ENCODE data around the gene MSL1. TPM values are rescaled to one million over a fixed set of nuclear protein-coding genes. Genes with fewer than 3 reads are reported as not detected.
A peak's percentile ranks its signal among the peaks of the same experiment; 100 is the strongest.

MSL1 gene
- total and polyA plus RNA-seq, 10 donors, result 52.6 to 154 (median 120) TPM

DNA sequence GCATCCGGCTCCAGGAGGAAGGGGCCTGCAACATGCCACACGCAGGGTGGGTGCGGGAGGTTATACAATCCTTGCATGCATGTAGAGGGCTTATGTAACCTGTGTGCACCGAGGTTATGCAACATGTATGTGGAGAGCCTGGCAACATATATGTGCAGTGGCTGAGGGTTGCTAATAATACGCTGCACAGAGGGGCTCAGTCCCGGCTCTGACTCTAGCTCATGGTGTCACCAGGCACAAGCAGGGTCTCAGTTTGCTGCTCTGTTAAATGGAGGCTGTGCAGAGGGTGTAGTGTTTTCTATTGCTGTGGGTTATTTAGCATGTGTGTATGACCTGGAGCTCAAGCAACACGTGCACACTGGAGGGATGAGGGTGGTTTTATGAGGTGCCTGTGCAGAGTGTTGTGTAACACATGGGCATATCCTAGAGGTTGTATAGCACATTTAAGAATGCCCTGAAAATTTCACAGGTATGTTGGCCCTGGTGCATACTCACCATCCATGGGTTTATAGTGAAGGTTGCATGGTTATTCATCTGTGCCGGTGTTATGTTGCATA lies 45.8 kb upstream of the MSL1 start:
- Histone ChIP-seq H3K27ac (peak overlapping the region in 7 of 8 donors; percentile 29 to 86 (median 78)), H3K4me1 (peaks cover 32 to 70% (median 52%) of the 10 kb centered on the region in 6 donors), H3K4me3 (peak overlapping the region in 1 of 8 donors; percentile 38), H3K27me3 (replicated peaks in 1 of 7) (no peaks in the 10 kb centered on the region), H3K36me3 (peaks cover 0 to 57% (median 11%) of the 10 kb centered on the region in 6 donors), H3K9me3 (no peaks in the 10 kb centered on the region)
- no peak for DNase-seq
- intact Hi-C loops (cut with DNase I; ENCODE audit: low total_unique reads), result no loop called here
- WGBS, 5 donors, result 45 to 66% (median 54%) methylated on average over 6 to 8 of the region's 8 CpGs
- TF ChIP-seq, protein P1, sequence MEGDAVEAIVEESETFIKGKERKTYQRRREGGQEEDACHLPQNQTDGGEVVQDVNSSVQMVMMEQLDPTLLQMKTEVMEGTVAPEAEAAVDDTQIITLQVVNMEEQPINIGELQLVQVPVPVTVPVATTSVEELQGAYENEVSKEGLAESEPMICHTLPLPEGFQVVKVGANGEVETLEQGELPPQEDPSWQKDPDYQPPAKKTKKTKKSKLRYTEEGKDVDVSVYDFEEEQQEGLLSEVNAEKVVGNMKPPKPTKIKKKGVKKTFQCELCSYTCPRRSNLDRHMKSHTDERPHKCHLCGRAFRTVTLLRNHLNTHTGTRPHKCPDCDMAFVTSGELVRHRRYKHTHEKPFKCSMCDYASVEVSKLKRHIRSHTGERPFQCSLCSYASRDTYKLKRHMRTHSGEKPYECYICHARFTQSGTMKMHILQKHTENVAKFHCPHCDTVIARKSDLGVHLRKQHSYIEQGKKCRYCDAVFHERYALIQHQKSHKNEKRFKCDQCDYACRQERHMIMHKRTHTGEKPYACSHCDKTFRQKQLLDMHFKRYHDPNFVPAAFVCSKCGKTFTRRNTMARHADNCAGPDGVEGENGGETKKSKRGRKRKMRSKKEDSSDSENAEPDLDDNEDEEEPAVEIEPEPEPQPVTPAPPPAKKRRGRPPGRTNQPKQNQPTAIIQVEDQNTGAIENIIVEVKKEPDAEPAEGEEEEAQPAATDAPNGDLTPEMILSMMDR (IDR thresholded peaks at IDR 0.05 in 8 of 11, conservative IDR thresholded peaks at IDR 0.05 in 3 of 11), result no peak
- TF ChIP-seq POLR2AphosphoS5 (IDR thresholded peaks at IDR 0.05), result peak in 1 of 3 donors; percentile 2

DNA sequence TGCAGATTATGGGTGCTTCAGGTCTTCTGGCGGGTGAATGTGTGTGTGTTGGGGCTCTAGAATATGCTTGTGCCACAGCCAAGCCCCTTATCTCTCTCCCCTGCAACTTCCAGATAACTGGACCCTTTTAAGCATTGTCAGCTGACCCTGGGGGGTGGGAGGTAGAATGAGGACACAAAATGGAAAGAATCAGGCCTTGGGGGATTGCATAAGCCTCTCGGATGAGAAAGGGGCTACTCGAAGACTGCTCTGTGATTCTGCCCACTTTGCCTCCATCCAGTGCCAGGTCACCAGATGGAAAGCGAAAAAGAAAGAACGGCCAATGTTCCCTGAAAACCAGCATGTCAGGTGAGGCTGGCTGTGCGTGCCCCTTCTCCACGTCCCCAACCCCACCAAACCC lies 45.2 kb upstream of the MSL1 start:
- no peak for DNase-seq
- Histone ChIP-seq H3K9me3 (no peaks in the 10 kb centered on the region), H3K27me3 (replicated peaks in 1 of 7) (no peaks in the 10 kb centered on the region), H3K36me3 (peaks cover 0 to 62% (median 11%) of the 10 kb centered on the region in 6 donors), H3K4me1 (peaks cover 27 to 64% (median 47%) of the 10 kb centered on the region in 6 donors), H3K27ac (peak overlapping the region in 1 of 8 donors; percentile 81), H3K4me3 (no peak overlapping the region)
- 87 to 95% (median 89%) methylated on average over 7 of the region's 7 CpGs for WGBS, 5 donors
- no peak for TF ChIP-seq POLR2AphosphoS5 (IDR thresholded peaks at IDR 0.05)
- TF ChIP-seq, protein P1 (IDR thresholded peaks at IDR 0.05 in 8 of 11, conservative IDR thresholded peaks at IDR 0.05 in 3 of 11), result no peak
- TF ChIP-seq POLR2A (IDR thresholded peaks at IDR 0.05), result no peak
- intact Hi-C loops (cut with DNase I; ENCODE audit: low total_unique reads), result no loop called here

DNA sequence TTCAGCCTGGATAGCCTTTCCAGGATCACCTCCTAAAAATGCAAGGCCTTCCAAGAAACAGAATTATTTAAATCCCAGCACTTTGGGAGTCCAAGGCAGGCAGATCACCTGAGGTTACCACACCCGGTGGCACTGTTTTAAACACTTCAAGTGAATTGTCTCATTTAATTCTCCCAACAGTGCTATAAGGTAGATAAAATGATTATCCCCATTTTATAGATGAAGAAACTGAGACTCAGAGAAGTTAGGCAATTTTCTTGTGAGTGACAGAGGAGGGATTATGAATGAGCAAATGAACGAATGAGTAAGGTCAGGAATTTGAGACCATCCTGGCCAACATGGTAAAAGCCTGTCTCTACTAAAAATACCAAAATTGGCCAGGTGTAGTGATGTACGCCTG lies 42.2 kb upstream of the MSL1 start:
- H3K27me3 ChIP-seq (replicated peaks in 1 of 7), result no peaks in the 10 kb centered on the region
- DNase-seq, result no peak
- H3K27ac ChIP-seq, result no peak overlapping the region
- peaks cover 0 to 73% (median 21%) of the 10 kb centered on the region in 6 donors for H3K36me3 ChIP-seq
- H3K4me1 ChIP-seq, result peaks cover 18 to 34% (median 26%) of the 10 kb centered on the region in 6 donors
- intact Hi-C loops (cut with DNase I; ENCODE audit: low total_unique reads), result no loop called here
- 87 to 95% (median 91%) methylated on average over 3 of the region's 3 CpGs for WGBS, 5 donors
- TF ChIP-seq POLR2AphosphoS5 (IDR thresholded peaks at IDR 0.05), result no peak
- TF ChIP-seq POLR2A (IDR thresholded peaks at IDR 0.05), result no peak
- TF ChIP-seq, protein P1 (IDR thresholded peaks at IDR 0.05 in 8 of 11, conservative IDR thresholded peaks at IDR 0.05 in 3 of 11), result no peak
- no peak overlapping the region for H3K4me3 ChIP-seq
- no peaks in the 10 kb centered on the region for H3K9me3 ChIP-seq

DNA sequence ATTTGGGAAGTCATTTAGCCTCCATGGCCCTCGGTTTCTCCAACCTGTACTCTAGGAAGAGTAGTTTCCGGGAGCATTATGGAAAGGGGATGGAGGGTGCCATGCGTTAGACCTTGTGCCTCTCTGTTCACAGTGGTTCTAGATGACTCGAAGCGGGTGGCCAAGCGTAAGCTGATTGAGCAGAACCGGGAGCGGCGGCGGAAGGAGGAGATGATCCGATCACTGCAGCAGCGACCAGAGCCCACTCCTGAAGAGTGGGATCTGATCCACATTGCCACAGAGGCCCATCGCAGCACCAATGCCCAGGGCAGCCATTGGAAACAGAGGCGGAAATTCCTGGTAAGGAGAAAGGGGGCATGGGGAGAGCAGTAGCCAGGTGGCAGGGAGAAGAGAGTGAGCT lies 37.3 kb upstream of the MSL1 start:
- peaks cover 0 to 82% (median 46%) of the 10 kb centered on the region in 6 donors for H3K36me3 ChIP-seq
- DNase-seq, result no peak
- H3K27me3 ChIP-seq (replicated peaks in 1 of 7), result no peaks in the 10 kb centered on the region
- H3K27ac ChIP-seq, result no peak overlapping the region
- TF ChIP-seq POLR2A (IDR thresholded peaks at IDR 0.05), result no peak
- TF ChIP-seq POLR2AphosphoS5 (IDR thresholded peaks at IDR 0.05), result no peak
- TF ChIP-seq, protein P1 (IDR thresholded peaks at IDR 0.05 in 8 of 11, conservative IDR thresholded peaks at IDR 0.05 in 3 of 11), result no peak
- whole genome bisulfite sequencing, 5 donors, result 91 to 96% (median 95%) methylated on average over 14 of the region's 14 CpGs
- H3K9me3 ChIP-seq, result no peaks in the 10 kb centered on the region
- H3K4me3 ChIP-seq, result no peak overlapping the region
- peaks cover 0 to 9% (median 5%) of the 10 kb centered on the region in 6 donors for H3K4me1 ChIP-seq
- intact Hi-C loops (cut with DNase I; ENCODE audit: low total_unique reads), result no loop called here
